ENCODE data around the gene OTOP2. TPM values are rescaled to one million over a fixed set of nuclear protein-coding genes. Genes with fewer than 3 reads are reported as not detected.
A peak's percentile ranks its signal among the peaks of the same experiment; 100 is the strongest.
"Not testable (repeated sequence)": the region's sequence is repeated elsewhere in the genome, so short reads cannot be mapped to it uniquely, and the experiment has no call there.

OTOP2 gene
- total RNA-seq, 1 donor from 2014 or later, result not detected

DNA sequence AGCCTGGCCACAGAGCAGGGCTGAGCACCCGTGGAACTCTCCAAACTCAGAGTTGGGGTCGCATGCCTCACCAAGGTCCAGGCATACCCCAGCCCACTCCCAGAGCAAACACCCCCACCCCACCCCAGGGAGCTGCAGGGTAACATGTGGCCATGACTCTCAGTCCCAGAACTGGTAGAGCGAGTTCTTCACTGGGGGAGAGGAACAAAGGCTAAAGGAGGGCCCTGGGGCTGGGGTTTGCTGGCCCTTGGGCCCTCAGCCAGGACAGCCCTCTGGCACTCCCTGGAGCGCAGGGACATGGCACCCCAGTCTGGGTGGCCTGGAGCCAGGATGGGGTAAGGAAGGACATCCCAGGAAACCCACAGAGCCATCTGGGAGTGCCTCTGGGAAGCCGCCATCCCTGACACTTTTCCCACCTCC is 44.3 kb downstream of the OTOP2 start:
- FAIRE-seq, result no peak
- no peak overlapping the region for H3K4me2 ChIP-seq (ENCODE audit: low read length)
- H3K4me3 Mint-ChIP-seq (ENCODE audit: unreplicated experiment), result no peak overlapping the region

DNA sequence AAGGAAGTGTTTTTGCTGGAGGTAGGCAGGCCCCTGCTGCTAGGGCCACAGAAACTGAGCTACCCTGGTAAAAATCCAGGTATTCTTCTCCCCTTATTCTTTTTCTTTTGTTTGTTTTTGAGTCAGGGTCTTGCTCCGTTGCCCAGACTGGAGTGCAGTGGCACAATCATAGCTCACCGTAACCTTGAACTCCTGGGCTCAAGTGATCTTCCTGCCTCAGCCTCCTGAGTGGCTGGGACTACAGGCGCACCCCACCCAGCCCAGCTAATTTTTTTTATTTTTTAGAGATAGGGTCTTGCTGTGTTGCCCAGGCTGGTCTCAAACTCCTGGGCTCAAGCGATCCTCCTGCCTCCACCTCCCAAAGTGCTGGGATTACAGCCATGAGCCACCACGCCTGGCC is 45.4 kb downstream of the OTOP2 start:
- not testable (repeated sequence) for H3K36me3 Mint-ChIP-seq (ENCODE audit: low read depth, unreplicated experiment); H3K36me3 ChIP-seq (ENCODE audit: insufficient read depth, low read length); DNase-seq (ENCODE audit: low read depth); H3K4me1 Mint-ChIP-seq (ENCODE audit: low read depth, unreplicated experiment); H3K4me3 ChIP-seq (ENCODE audit: insufficient read depth, low read depth, low read length); H3K9me3 ChIP-seq (ENCODE audit: insufficient read depth, low read depth, low read length); H3K4me1 ChIP-seq (ENCODE audit: insufficient read depth, low read length); H3K4me2 ChIP-seq (ENCODE audit: low read length); H3K79me2 ChIP-seq (ENCODE audit: insufficient read depth, low read length); H3K27ac ChIP-seq (ENCODE audit: low read depth, low read length); H3K27ac Mint-ChIP-seq (ENCODE audit: unreplicated experiment); H2AFZ ChIP-seq (ENCODE audit: low read depth, low read length); H3K9me3 Mint-ChIP-seq (ENCODE audit: unreplicated experiment); H3K9ac ChIP-seq (ENCODE audit: low read length); H4K20me1 ChIP-seq (ENCODE audit: insufficient read depth, low read length); FAIRE-seq
- Mint-ChIP-seq H3K27me3 (ENCODE audit: low read depth, unreplicated experiment) (peaks cover 41% of the 10 kb centered on the region), H3K4me3 (ENCODE audit: unreplicated experiment) (peak overlapping the region; percentile 62)
- peaks cover 15% of the 10 kb centered on the region for H3K27me3 ChIP-seq (ENCODE audit: insufficient read depth, low read length)

More for the DNA sequence above, 44.3 kb downstream of the OTOP2 start:
- H3K4me1 Mint-ChIP-seq (ENCODE audit: low read depth, unreplicated experiment), result no peaks in the 10 kb centered on the region
- Histone ChIP-seq H3K4me1 (ENCODE audit: insufficient read depth, low read length) (no peaks in the 10 kb centered on the region), H3K9ac (ENCODE audit: low read length) (no peak overlapping the region), H4K20me1 (ENCODE audit: insufficient read depth, low read length) (no peaks in the 10 kb centered on the region), H3K36me3 (ENCODE audit: insufficient read depth, low read length) (no peaks in the 10 kb centered on the region), H3K79me2 (ENCODE audit: insufficient read depth, low read length) (no peaks in the 10 kb centered on the region), H3K27me3 (ENCODE audit: insufficient read depth, low read length) (peaks cover 11% of the 10 kb centered on the region), H3K9me3 (ENCODE audit: insufficient read depth, low read depth, low read length) (no peaks in the 10 kb centered on the region), H3K27ac (ENCODE audit: low read depth, low read length) (no peak overlapping the region), H3K4me3 (ENCODE audit: insufficient read depth, low read depth, low read length) (no peak overlapping the region), H2AFZ (ENCODE audit: low read depth, low read length) (no peak overlapping the region)
- H3K27ac Mint-ChIP-seq (ENCODE audit: unreplicated experiment), result no peak overlapping the region
- DNase-seq (ENCODE audit: low read depth), result no peak
- H3K27me3 Mint-ChIP-seq (ENCODE audit: low read depth, unreplicated experiment), result peaks cover 33% of the 10 kb centered on the region
- H3K9me3 Mint-ChIP-seq (ENCODE audit: unreplicated experiment), result no peaks in the 10 kb centered on the region
- H3K36me3 Mint-ChIP-seq (ENCODE audit: low read depth, unreplicated experiment), result no peaks in the 10 kb centered on the region
- TF ChIP-seq EZH2 (IDR thresholded peaks at IDR 0.05; ENCODE audit: insufficient read depth, low read length), result no peak
- TF ChIP-seq CTCF (IDR thresholded peaks at IDR 0.05; ENCODE audit: insufficient read depth, low read depth, low read length), result no peak

- Mint-ChIP-seq H3K36me3 (ENCODE audit: low read depth, unreplicated experiment) (no peaks in the 10 kb centered on the region), H3K27ac (ENCODE audit: unreplicated experiment) (no peak overlapping the region), H3K9me3 (ENCODE audit: unreplicated experiment) (no peaks in the 10 kb centered on the region), H3K4me3 (ENCODE audit: unreplicated experiment) (no peak overlapping the region), H3K27me3 (ENCODE audit: low read depth, unreplicated experiment) (peaks cover 46% of the 10 kb centered on the region), H3K4me1 (ENCODE audit: low read depth, unreplicated experiment) (no peaks in the 10 kb centered on the region)
- Histone ChIP-seq H3K9me3 (ENCODE audit: insufficient read depth, low read depth, low read length) (no peaks in the 10 kb centered on the region), H4K20me1 (ENCODE audit: insufficient read depth, low read length) (no peaks in the 10 kb centered on the region), H3K9ac (ENCODE audit: low read length) (no peak overlapping the region), H3K79me2 (ENCODE audit: insufficient read depth, low read length) (no peaks in the 10 kb centered on the region), H3K27me3 (ENCODE audit: insufficient read depth, low read length) (peaks cover 16% of the 10 kb centered on the region), H3K27ac (ENCODE audit: low read depth, low read length) (no peak overlapping the region), H3K4me3 (ENCODE audit: insufficient read depth, low read depth, low read length) (no peak overlapping the region), H3K36me3 (ENCODE audit: insufficient read depth, low read length) (no peaks in the 10 kb centered on the region), H3K4me2 (ENCODE audit: low read length) (no peak overlapping the region), H2AFZ (ENCODE audit: low read depth, low read length) (no peak overlapping the region), H3K4me1 (ENCODE audit: insufficient read depth, low read length) (no peaks in the 10 kb centered on the region)
- FAIRE-seq (no peak), DNase-seq (ENCODE audit: low read depth) (no peak)
- TF ChIP-seq EZH2 (IDR thresholded peaks at IDR 0.05; ENCODE audit: insufficient read depth, low read length) (no peak), CTCF (IDR thresholded peaks at IDR 0.05; ENCODE audit: insufficient read depth, low read depth, low read length) (no peak)
These were observed 46.3 kb downstream of the OTOP2 start for GRCh38 chr17:74970395-74970794.
